Dendritic cell treated with granulocyte-macrophage colony-stimulating factor and Interleukin-4, amounts not matched to agents 40 ng/mL and 50 ng/mL, for 4 days (primary cell): ENCODE measurements around the gene SLMAP.
"Not testable (repeated sequence)": the region's sequence is repeated elsewhere in the genome, so short reads cannot be mapped to it uniquely, and the experiment has no call there.

Experiments used
- H3K27ac Mint-ChIP-seq: one replicate; pipeline ENCODE4 v1.8.0; 2022; ENCODE audit warnings: mild to moderate bottlenecking, mixed read lengths
- H3K27me3 Mint-ChIP-seq: one replicate; pipeline ENCODE4 v1.8.0; 2022; ENCODE audit warnings: mild to moderate bottlenecking, mixed read lengths
- H3K36me3 Mint-ChIP-seq: one replicate; pipeline ENCODE4 v1.8.0; 2022; ENCODE audit warnings: low read depth, mixed read lengths
- H3K4me1 Mint-ChIP-seq: one replicate; pipeline ENCODE4 v1.8.0; 2022; ENCODE audit warnings: low read depth, mixed read lengths
- H3K4me3 Mint-ChIP-seq: one replicate; pipeline ENCODE4 v1.8.0; 2022; ENCODE audit warnings: mild to moderate bottlenecking, moderate library complexity, mixed read lengths
- H3K9me3 Mint-ChIP-seq: one replicate; pipeline ENCODE4 v1.8.0; 2022; ENCODE audit warnings: mixed read lengths
- intact Hi-C: fragments of 100-400 bp; cut with micrococcal nuclease; formaldehyde crosslinking; loops from one replicate; pipeline ENCODE4 v1.15.0; 2022

SLMAP gene

GRCh38 chr3:57840473-57840872, 84.4 kb downstream of the SLMAP start:
- Mint-ChIP-seq H3K27ac (peak overlapping the region; percentile 32), H3K4me3 (no peak overlapping the region), H3K36me3 (no peaks in the 10 kb centered on the region), H3K9me3 (no peaks in the 10 kb centered on the region), H3K4me1 (peaks cover 13% of the 10 kb centered on the region), H3K27me3 (no peaks in the 10 kb centered on the region)
- intact Hi-C loops: no loop called here

- H3K4me3 Mint-ChIP-seq: no peak overlapping the region
- intact Hi-C loops: no loop called here
- peaks cover 4% of the 10 kb centered on the region for H3K36me3 Mint-ChIP-seq
- no peak overlapping the region for H3K27ac Mint-ChIP-seq
- no peaks in the 10 kb centered on the region for H3K27me3 Mint-ChIP-seq
- no peaks in the 10 kb centered on the region for H3K9me3 Mint-ChIP-seq
- peaks cover 13% of the 10 kb centered on the region for H3K4me1 Mint-ChIP-seq
Measured at GRCh38 chr3:57841818-57842217, 85.7 kb downstream of the SLMAP start.

GRCh38 chr3:57848177-57848738, 92.1 kb downstream of the SLMAP start:
- H3K4me3 Mint-ChIP-seq: no peak overlapping the region
- H3K9me3 Mint-ChIP-seq: peaks cover 13% of the 10 kb centered on the region
- H3K27ac Mint-ChIP-seq: peak overlapping the region; percentile 51
- no peaks in the 10 kb centered on the region for H3K27me3 Mint-ChIP-seq
- intact Hi-C loops: no loop called here
- peaks cover 42% of the 10 kb centered on the region for H3K36me3 Mint-ChIP-seq
- H3K4me1 Mint-ChIP-seq: peaks cover 8% of the 10 kb centered on the region

GRCh38 chr3:57851304-57851703, 95.2 kb downstream of the SLMAP start:
- peaks cover 38% of the 10 kb centered on the region for H3K36me3 Mint-ChIP-seq
- no peaks in the 10 kb centered on the region for H3K27me3 Mint-ChIP-seq
- H3K4me1 Mint-ChIP-seq: peaks cover 8% of the 10 kb centered on the region
- no peak overlapping the region for H3K4me3 Mint-ChIP-seq
- no peak overlapping the region for H3K27ac Mint-ChIP-seq
- peaks cover 13% of the 10 kb centered on the region for H3K9me3 Mint-ChIP-seq
- intact Hi-C loops: loop anchor here (10.0 kb wide), 1 partner anchor 207 kb away; no protein-coding TSS in a partner anchor

- Mint-ChIP-seq H3K4me3 (no peak overlapping the region), H3K27me3 (no peaks in the 10 kb centered on the region), H3K36me3 (peaks cover 38% of the 10 kb centered on the region), H3K4me1 (peaks cover 7% of the 10 kb centered on the region), H3K27ac (no peak overlapping the region), H3K9me3 (peaks cover 11% of the 10 kb centered on the region)
- intact Hi-C loops: loop anchor here (10.0 kb wide), 1 partner anchor 208 kb away; no protein-coding TSS in a partner anchor
Measured at GRCh38 chr3:57852896-57853295, 96.8 kb downstream of the SLMAP start.

- no peaks in the 10 kb centered on the region for H3K9me3 Mint-ChIP-seq
- no peak overlapping the region for H3K4me3 Mint-ChIP-seq
- peaks cover 49% of the 10 kb centered on the region for H3K36me3 Mint-ChIP-seq
- H3K27me3 Mint-ChIP-seq: no peaks in the 10 kb centered on the region
- no peak overlapping the region for H3K27ac Mint-ChIP-seq
- intact Hi-C loops: loop anchor here (10.0 kb wide), 1 partner anchor 210 kb away; no protein-coding TSS in a partner anchor
- H3K4me1 Mint-ChIP-seq: no peaks in the 10 kb centered on the region
Measured at GRCh38 chr3:57855281-57855680, 99.2 kb downstream of the SLMAP start.

GRCh38 chr3:57855943-57856342, 99.8 kb downstream of the SLMAP start:
- H3K27me3 Mint-ChIP-seq: no peaks in the 10 kb centered on the region
- peaks cover 47% of the 10 kb centered on the region for H3K36me3 Mint-ChIP-seq
- H3K4me1 Mint-ChIP-seq: no peaks in the 10 kb centered on the region
- H3K27ac Mint-ChIP-seq: no peak overlapping the region
- intact Hi-C loops: loop anchor here (10.0 kb wide), 1 partner anchor 211 kb away; no protein-coding TSS in a partner anchor
- H3K9me3 Mint-ChIP-seq: no peaks in the 10 kb centered on the region
- no peak overlapping the region for H3K4me3 Mint-ChIP-seq

GRCh38 chr3:57856675-57857074, 100.6 kb downstream of the SLMAP start:
- no peaks in the 10 kb centered on the region for H3K27me3 Mint-ChIP-seq
- no peaks in the 10 kb centered on the region for H3K9me3 Mint-ChIP-seq
- intact Hi-C loops: loop anchor here (10.0 kb wide), 1 partner anchor 212 kb away; no protein-coding TSS in a partner anchor

GRCh38 chr3:57862894-57863293, 106.8 kb downstream of the SLMAP start:
- Mint-ChIP-seq H3K4me1 (no peaks in the 10 kb centered on the region), H3K4me3 (no peak overlapping the region), H3K27me3 (no peaks in the 10 kb centered on the region), H3K36me3 (peaks cover 84% of the 10 kb centered on the region), H3K27ac (no peak overlapping the region), H3K9me3 (no peaks in the 10 kb centered on the region)
- intact Hi-C loops: no loop called here

More at GRCh38 chr3:57856675-57857074, 100.6 kb downstream of the SLMAP start:
- Mint-ChIP-seq H3K27ac (no peak overlapping the region), H3K4me3 (no peak overlapping the region), H3K4me1 (no peaks in the 10 kb centered on the region), H3K36me3 (peaks cover 47% of the 10 kb centered on the region)

- Mint-ChIP-seq H3K36me3 (peaks cover 79% of the 10 kb centered on the region), H3K9me3 (no peaks in the 10 kb centered on the region), H3K4me3 (no peak overlapping the region), H3K27me3 (no peaks in the 10 kb centered on the region), H3K4me1 (no peaks in the 10 kb centered on the region), H3K27ac (no peak overlapping the region)
- intact Hi-C loops: no loop called here
Measured at GRCh38 chr3:57863380-57863779, 107.3 kb downstream of the SLMAP start.

GRCh38 chr3:57864853-57865252, 108.7 kb downstream of the SLMAP start:
- intact Hi-C loops: no loop called here
- Mint-ChIP-seq H3K36me3 (peaks cover 64% of the 10 kb centered on the region), H3K4me3 (no peak overlapping the region), H3K27me3 (no peaks in the 10 kb centered on the region), H3K4me1 (no peaks in the 10 kb centered on the region), H3K9me3 (no peaks in the 10 kb centered on the region), H3K27ac (no peak overlapping the region)

GRCh38 chr3:57869110-57869509, 113.0 kb downstream of the SLMAP start:
- H3K4me1 Mint-ChIP-seq, H3K27me3 Mint-ChIP-seq, H3K4me3 Mint-ChIP-seq, H3K27ac Mint-ChIP-seq, H3K9me3 Mint-ChIP-seq, intact Hi-C loops: not testable (repeated sequence)
- H3K36me3 Mint-ChIP-seq: peaks cover 42% of the 10 kb centered on the region

- H3K9me3 Mint-ChIP-seq: no peaks in the 10 kb centered on the region
- H3K27ac Mint-ChIP-seq: no peak overlapping the region
- H3K36me3 Mint-ChIP-seq: peaks cover 17% of the 10 kb centered on the region
- intact Hi-C loops: no loop called here
- no peak overlapping the region for H3K4me3 Mint-ChIP-seq
- no peaks in the 10 kb centered on the region for H3K27me3 Mint-ChIP-seq
- H3K4me1 Mint-ChIP-seq: no peaks in the 10 kb centered on the region
Measured at GRCh38 chr3:57872606-57873005, 116.5 kb downstream of the SLMAP start.

- Mint-ChIP-seq H3K36me3 (peaks cover 25% of the 10 kb centered on the region), H3K4me1 (no peaks in the 10 kb centered on the region), H3K27ac (no peak overlapping the region), H3K9me3 (no peaks in the 10 kb centered on the region), H3K27me3 (no peaks in the 10 kb centered on the region), H3K4me3 (no peak overlapping the region)
- intact Hi-C loops: no loop called here
Measured at GRCh38 chr3:57876632-57877031, 120.5 kb downstream of the SLMAP start.

- Mint-ChIP-seq H3K4me3 (no peak overlapping the region), H3K27ac (no peak overlapping the region), H3K4me1 (no peaks in the 10 kb centered on the region), H3K36me3 (peaks cover 25% of the 10 kb centered on the region), H3K9me3 (no peaks in the 10 kb centered on the region), H3K27me3 (no peaks in the 10 kb centered on the region)
- intact Hi-C loops: no loop called here
Measured at GRCh38 chr3:57877116-57877515, 121.0 kb downstream of the SLMAP start.
